K562 (cell line): ENCODE data around the gene CRYAB.

Source experiments
- BHLHE40 ChIP-seq: IDR thresholded peaks from 2 replicates; pipeline ENCODE4 v1.6.1; 2011; ENCODE audit warnings: low read length, improper control_type of control experiment
- CTCF ChIP-seq, 3 experiments: IDR thresholded peaks in 2 of 3; conservative IDR thresholded peaks in 1 of 3; 2 replicates each; pipeline ENCODE4 v1.5.1; 2011 to 2012; ENCODE audit warnings: low read length in 3 of 3, mild to moderate bottlenecking in 3 of 3, control low read depth in 2 of 3, improper control_type of control experiment in 1 of 3, inconsistent platforms in 1 of 3, low read depth in 1 of 3, mixed read lengths in 1 of 3, moderate library complexity in 1 of 3; ENCODE audit not compliant: insufficient read depth in 2 of 3
- EP300 ChIP-seq: IDR thresholded peaks from 2 replicates; pipeline ENCODE4 v1.6.1; 2012; ENCODE audit warnings: low read length, improper control_type of control experiment
- MEIS2 ChIP-seq: fragments of 450-650 bp; IDR thresholded peaks from 2 replicates; pipeline ENCODE4 v1.6.1; 2014; ENCODE audit warnings: mild to moderate bottlenecking; ENCODE audit not compliant: partially characterized antibody
- RCOR1 ChIP-seq, 2 experiments: IDR thresholded peaks; 2 replicates each; pipeline ENCODE4 v1.6.1; 2012; ENCODE audit warnings: low read depth in 2 of 2, low read length in 2 of 2, borderline replicate concordance in 1 of 2, improper control_type of control experiment in 1 of 2
- SRF ChIP-seq, 2 experiments: fragments of 250-450, 450-650 bp in 1 of 2; sonication (Bioruptor Pico) in 1 of 2; sonication (generic) in 1 of 2; formaldehyde crosslinking; IDR thresholded peaks; 2 replicates each; pipeline versions ENCODE4 v1.5.0 to v1.5.1; 2020 to 2022; ENCODE audit warnings: mild to moderate bottlenecking in 1 of 2, missing genetic modification reagents in 1 of 2
- TCF7 ChIP-seq: sonication (generic); IDR thresholded peaks from 2 replicates; pipeline ENCODE4 v1.6.1; 2016; ENCODE audit warnings: antibody characterized with exemption, borderline replicate concordance
- TCF7L2 ChIP-seq: fragments of 150-350 bp; IDR thresholded peaks from 2 replicates; pipeline ENCODE4 v1.6.1; 2016; ENCODE audit warnings: low read depth, mild to moderate bottlenecking, low read length, moderate library complexity
- ZKSCAN1 ChIP-seq: fragments of 150-350 bp; IDR thresholded peaks from 2 replicates; pipeline ENCODE4 v1.6.1; 2016; ENCODE audit warnings: low read depth, low read length
- TF ChIP-seq, protein P1 (sequence below): sonication (generic); formaldehyde crosslinking; IDR thresholded peaks from 2 replicates; pipeline ENCODE4 v1.8.0; 2022; ENCODE audit warnings: mild to moderate bottlenecking, low read depth, missing genetic modification reagents

GRCh38 chr11:111886844-111887243 is 24.7 kb downstream of the CRYAB start:
- no peak for TF ChIP-seq CTCF (IDR thresholded peaks at IDR 0.05 in 2 of 3, conservative IDR thresholded peaks at IDR 0.05 in 1 of 3; ENCODE audit: insufficient read depth in 2 of 3, low read depth in 1 of 3, low read length in 3 of 3)
- TF ChIP-seq EP300 = no peak
- no peak for TF ChIP-seq ZKSCAN1
- TF ChIP-seq SRF (CRISPR knock-in tag; IDR thresholded peaks at IDR 0.05) = no peak
- no peak for TF ChIP-seq RCOR1 (IDR thresholded peaks at IDR 0.05; ENCODE audit: borderline replicate concordance in 1 of 2, low read depth in 2 of 2, low read length in 2 of 2)
- TF ChIP-seq TCF7 = no peak
- TF ChIP-seq TCF7L2 = no peak
- no peak for TF ChIP-seq BHLHE40
- TF ChIP-seq, protein P1, sequence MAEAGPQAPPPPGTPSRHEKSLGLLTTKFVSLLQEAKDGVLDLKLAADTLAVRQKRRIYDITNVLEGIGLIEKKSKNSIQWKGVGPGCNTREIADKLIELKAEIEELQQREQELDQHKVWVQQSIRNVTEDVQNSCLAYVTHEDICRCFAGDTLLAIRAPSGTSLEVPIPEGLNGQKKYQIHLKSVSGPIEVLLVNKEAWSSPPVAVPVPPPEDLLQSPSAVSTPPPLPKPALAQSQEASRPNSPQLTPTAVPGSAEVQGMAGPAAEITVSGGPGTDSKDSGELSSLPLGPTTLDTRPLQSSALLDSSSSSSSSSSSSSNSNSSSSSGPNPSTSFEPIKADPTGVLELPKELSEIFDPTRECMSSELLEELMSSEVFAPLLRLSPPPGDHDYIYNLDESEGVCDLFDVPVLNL = no peak
- no peak for TF ChIP-seq MEIS2
